Stimulated activated CD8-positive, alpha-beta memory T cell treated with anti-CD3 and anti-CD28 coated beads, Interleukin-12 subunit alpha, Interleukin-12 subunit beta, amount 100 ng/mL, for 24 hours (primary cell): ENCODE results near the gene LRRC43.
"Not testable (repeated sequence)": the region's sequence is repeated elsewhere in the genome, so short reads cannot be mapped to it uniquely, and the experiment has no call there.

Experiments
- DNase-seq: peaks from one replicate; pipeline ENCODE4 v3.0.0-alpha.2; 2020; ENCODE audit errors: extremely low read depth

The LRRC43 gene

DNA sequence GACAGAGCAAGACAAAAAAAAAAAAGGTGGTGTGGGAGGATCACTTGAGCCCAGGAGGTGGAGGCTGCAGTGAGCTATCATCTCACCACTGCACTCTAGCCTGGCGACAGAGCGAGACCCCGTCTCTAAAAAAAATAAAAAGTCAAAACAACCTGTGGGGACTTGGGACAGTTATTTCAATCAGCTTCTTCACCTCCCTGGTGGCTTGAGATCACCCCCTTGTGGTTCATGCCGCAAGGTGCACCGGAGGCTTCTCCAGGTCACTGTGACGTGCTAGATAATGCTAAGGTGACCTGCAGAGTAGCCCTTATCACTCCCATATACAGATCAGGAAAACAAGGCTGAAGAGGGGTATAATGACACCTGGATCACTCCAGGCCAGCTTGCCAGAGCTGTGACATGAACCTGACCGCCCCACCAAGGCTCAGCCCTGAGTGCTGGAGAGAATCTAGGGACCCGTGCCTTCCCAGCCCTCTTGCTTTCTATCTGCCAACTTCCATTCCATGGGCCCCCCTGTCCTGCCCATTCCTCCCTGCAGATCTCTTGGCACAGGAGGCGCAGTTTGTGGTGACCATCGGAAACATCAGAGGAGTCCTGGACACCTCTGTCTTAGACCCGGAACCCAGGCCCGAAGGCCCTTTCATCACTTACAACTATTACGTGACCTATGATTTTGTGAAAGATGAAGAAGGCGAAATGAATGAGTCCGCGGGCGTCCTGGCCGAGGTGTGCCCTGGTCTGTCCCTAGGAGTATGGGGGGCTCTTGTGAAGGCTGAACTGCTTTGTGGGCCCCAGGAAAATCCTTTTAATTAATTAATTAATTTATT is 8.1 kb downstream of the LRRC43 start:
- DNase-seq, result no peak

DNA sequence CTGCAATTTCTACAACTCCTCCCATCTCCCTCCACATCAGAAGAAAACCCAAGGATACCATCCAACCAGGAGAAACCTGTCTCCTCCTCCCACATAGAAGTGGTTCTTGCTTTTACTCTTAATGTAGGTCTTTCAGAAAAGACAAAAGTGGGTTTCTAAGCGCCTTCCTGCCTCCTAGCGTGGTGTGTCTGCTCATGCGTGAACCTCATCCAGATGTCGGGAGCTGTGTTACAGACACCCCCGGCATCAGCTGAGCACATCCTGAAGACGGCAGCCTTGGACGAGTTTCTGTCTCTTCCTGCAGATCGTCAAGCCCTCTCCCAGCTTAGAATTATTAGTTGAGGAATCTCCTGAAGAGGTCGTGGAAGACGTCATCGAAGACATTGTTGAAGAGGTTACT is 9.5 kb downstream of the LRRC43 start:
- DNase-seq, result no peak

DNA sequence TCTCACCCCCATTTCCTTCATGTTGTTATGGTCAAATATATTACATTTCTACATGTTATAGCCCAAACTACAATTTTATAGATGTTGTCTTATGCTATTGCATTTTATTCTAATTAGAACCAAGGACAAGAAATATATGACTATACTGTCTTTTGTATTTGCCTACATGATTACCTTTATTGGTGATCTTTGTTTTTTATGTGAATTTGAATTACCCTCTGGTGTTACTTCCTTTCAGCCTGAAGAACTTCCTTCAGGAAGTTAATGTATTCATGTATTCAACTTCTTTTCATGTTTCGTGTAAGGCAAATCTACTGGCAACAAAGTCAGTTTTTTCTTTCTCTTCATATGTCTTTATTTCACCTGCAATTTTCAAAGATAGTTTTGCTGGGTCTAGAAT is 11.9 kb downstream of the LRRC43 start:
- no peak for DNase-seq

DNA sequence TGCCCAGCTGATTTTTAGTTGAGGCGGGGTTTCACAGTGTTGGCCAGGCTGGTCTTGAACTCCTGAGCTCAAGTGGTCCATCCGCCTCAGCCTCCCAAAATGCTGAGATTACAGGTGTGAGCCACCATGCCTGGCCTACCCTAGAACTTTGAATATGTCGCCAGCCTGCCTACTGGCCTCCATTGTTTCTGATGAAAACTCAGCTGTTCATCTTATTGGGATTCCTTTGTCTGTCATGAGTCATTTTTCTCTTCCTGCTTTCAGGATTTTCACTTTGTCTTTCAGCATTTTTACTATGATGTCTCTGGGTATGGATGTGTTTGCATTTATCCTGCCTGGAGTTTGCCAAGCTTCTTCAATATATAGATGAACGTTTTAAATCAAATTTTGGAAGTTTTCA is 12.5 kb downstream of the LRRC43 start:
- no peak for DNase-seq

DNA sequence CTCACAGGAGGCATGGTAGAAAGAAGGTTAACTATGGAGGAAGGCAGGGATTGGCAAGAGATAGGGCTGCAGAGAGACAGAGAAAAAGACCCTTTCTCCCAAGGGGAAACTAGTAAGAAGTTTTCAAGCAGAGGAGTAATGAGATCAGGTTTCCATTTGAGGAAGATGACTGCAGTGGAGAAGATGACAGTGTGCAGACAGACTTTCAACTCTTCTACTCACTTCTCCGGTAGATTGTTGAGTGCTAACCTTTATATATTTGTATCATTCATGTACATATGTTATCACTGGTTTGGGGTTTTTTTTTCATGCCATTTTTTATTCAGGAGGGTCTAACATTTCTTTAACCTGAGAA is 14.7 kb downstream of the LRRC43 start:
- no peak for DNase-seq

DNA sequence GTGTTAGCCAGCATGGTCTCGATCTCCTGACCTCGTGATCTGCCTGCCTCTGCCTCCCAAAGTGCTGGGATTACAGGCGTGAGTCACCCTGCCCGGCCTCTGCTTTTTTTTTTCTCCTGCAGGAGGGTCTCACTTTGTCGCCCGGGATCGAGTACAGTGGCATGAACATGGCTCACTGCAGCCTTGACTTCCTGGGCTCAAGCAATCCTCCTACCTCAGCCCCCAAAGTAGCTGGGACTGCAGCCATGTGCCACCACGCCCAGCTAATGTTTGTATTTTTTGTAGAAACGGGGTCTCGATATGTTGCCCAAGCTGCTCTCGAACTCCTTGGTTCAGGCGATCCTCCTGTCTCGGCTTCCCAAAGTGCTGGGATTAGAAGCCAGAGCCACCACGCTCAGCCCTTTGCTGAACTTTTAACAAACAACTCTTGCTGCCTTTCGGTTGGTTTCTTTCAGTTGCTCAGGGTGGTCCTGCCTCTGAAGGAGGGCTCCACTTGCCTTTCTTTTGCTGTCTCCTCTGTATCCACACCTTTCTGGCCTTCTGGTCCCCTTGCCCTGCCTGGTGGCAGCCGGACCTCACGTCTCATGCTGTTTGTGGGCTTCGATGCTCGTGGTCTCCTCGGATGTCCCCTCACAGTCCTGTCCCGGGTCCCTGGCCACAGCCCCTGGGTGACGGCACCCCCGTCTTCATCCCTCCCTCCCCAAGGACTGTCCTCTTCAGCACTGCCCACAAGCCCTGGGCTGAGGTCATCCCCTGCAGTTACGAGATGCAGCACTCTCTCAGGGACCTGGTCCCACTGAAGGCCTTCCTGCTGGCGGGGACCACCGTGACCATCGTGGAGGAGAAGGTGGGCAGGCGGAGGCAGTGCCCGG is 16.8 kb downstream of the LRRC43 start:
- no peak for DNase-seq

DNA sequence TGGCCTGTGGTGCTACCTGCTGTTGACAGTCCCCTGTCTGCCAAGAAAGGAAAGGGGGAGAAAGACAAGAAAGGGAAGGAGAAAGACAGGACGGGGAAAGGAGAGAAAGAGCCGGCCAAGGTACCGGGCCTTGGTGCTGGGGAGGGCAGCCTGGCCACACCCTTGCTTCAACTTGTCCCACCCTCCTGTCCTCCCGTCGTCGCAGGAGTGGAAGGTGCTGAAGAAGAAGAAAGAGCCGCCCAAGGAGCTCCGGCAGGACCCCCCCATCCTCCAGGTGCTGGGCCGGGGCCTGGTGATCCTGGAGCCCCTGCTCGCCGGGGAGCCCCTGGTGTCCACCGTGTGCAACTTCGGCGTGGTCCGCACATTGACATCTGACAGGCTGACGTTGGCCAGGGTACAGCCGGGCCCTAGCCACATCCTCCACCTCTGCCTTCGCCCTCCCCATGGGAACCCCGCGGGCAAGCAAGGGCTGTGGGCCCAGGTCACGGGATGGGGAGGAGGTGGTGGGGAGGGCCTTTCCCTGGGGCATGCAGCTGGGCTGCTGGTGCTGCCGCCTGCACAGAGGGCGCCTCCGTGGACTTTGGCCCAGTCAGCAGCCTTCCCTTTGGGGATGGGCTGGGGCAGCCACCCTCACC is 17.7 kb downstream of the LRRC43 start:
- no peak for DNase-seq

DNA sequence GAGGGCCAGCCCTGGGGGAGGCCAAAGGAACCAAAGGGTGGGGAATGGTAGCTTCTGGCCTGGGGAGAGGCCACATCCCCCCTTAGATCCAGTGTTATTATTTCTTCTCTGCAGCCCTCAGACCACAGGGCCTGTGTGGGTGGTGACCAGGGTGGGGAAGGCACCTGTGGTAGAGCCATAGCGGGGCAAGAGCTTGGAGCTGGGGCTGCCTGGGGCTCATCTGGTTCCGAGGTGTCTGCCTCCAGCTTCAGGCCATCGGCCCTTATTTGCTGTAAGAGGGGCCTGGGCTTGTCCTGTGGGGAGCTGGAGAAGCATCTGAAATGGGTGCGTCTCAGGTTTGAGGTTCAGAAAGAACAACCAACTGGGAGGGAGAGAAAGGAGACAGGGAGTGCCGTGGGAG is 18.5 kb downstream of the LRRC43 start:
- no peak for DNase-seq

DNA sequence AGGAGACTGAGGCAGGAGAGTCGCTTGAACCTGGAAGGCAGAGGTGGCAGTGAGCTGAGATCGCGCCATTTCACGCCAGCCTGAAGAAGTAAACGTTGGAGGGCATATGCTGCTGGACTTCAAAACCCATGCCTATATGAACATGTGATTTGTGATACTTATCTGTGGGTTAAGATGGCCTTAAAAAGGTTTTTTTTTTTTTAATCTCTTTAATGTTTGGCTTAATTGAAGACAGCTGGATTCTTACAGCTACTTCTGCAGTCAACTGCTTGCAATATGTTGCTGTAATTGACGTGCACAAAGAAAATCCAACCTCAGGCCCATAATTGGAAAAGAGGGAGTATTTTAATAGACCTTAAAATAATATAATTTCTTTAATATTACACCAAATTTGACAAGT is 19.1 kb downstream of the LRRC43 start:
- no peak for DNase-seq

DNA sequence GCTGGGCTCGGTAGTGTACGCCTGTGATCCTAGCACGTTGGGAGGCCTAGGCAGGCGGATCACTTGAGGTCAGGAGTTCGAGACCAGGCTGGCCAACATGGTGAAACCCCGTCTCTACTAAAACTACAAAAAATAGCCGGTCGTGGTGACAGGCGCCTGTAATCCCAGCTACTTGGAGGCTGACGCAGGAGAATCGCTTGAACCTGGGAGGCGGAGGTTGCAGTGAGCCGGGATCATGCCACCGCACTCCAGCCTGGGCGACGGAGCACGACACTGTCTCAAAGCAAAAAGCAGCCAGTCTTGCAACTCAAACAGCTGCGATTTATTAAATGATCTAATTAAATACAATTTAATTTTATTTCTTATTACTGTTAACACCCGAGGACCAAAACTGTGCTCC is 19.9 kb downstream of the LRRC43 start:
- DNase-seq, result not testable (repeated sequence)

DNA sequence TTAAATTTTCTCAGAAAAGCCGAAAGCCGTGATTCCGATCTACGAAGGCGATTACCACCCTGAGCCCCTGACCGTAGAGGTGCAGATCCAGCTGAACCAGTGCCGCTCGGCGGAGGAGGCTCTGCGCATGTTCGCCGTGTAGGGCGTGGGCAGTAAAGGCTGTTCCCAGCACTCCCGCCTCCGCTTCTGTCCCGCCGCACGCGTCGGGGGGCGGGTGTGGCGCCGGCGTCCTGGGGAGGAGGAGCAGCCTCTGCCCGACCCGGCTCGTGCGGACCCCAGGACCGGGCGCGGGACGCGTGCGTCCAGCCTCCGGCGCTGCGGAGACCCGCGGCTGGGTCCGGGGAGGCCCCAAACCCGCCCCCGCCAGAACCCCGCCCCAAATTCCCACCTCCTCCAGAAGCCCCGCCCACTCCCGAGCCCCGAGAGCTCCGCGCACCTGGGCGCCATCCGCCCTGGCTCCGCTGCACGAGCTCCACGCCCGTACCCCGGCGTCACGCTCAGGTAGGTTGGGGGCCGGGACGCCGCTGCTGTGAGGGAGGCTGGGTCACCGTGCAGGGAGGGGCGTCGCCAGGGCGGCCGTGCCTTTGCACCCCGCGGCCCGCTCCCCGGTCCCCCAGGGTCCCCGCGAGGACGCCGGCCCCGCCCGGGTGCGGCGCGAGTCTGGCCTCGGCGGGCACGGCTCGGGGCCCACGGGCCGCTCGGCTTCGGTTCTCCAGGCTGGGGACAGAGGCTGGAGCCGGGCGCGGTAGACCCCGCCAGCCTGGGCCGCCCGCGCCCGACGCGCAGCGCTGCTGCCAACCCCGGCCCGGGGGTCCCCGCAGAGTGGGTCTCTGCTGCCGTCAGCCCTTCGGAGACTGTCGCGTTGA is 20.6 kb downstream of the LRRC43 start, which contains the start of gene B3GNT4:
B3GNT4 (plus strand) TSS at position 409 of the 866 bp plus-strand sequence. CDS start 910 bp downstream, outside the sequence.
- no peak for DNase-seq

DNA sequence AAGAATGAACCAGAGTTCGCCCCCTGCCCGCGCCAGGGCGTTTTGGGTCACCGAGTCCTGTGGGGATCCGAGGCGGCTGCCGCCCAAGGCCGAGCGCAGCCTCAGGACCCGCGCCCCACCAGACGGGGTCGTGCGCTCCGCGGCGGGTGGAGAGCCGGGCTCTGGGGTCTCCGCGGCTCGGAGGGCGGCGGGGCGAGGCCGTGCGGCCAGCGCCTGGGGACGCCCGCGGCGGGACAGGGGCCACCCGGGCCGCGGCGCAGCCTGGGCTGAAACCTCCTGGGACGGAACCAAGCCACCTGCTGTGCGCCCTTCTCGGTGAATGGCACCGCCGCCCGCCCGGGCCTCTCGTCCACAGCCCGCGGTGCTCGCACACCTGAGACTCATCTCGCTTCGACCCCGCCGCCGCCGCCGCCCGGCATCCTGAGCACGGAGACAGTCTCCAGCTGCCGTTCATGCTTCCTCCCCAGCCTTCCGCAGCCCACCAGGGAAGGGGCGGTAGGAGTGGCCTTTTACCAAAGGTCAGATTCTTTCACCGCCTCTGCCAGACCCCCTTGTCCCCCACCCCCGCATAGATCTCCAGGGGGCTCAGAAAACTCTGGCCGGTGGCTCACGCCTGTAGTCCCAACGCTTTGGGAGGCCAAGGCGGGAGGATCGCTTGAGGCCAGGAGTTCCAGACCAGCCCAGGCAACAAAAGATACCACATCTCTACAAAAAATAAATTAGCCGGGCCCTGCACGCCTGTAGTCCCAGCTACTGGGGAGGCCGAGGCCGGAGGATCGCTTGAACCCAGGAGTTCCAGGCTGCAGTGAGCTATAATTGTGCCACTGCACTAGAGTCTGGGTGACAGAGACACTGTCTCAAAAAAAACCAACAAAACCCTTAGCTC is 21.5 kb downstream of the LRRC43 start:
- DNase-seq, result no peak

DNA sequence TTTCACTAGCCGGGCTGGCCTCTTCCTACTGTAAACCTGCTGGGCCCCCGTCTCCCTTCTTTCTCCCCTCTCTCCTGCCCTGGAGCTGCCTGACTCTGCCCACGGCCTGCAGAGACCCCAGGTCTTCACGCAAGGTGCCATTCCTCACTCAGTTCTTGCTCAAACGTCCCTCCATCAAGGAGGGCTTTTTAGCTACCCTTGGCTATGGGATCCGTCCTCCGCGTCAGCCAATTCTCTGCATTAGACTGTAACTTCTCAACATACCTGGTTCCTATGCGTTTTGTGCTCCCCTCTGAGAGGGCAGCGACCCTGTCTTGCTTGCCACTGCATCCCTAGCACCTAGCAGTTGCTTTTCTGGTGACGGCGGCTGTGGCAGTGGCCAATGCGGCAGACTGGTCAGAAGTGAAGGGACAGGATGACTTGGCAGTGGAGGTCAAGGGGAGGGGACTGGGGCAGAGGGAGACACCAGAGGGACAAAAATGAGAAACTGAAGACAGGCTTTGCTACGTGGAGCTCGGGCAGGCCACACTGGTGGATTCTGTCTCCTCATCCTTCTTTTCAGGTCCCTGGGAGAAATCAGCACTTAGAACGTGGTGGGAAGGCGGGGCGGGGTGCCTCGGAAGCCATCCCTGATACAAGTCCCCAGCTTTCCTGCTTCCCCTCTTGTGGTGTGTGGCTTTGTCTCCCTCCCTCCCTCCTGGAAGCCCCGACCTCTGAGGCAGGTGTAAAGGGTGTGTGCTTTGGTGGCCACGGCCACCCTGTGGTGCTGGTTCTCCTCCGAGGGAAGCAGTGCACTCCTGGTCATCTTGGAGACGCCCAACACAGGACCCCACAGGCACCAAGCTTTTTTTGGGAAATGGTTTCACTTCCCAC is 22.4 kb downstream of the LRRC43 start:
- no peak for DNase-seq

DNA sequence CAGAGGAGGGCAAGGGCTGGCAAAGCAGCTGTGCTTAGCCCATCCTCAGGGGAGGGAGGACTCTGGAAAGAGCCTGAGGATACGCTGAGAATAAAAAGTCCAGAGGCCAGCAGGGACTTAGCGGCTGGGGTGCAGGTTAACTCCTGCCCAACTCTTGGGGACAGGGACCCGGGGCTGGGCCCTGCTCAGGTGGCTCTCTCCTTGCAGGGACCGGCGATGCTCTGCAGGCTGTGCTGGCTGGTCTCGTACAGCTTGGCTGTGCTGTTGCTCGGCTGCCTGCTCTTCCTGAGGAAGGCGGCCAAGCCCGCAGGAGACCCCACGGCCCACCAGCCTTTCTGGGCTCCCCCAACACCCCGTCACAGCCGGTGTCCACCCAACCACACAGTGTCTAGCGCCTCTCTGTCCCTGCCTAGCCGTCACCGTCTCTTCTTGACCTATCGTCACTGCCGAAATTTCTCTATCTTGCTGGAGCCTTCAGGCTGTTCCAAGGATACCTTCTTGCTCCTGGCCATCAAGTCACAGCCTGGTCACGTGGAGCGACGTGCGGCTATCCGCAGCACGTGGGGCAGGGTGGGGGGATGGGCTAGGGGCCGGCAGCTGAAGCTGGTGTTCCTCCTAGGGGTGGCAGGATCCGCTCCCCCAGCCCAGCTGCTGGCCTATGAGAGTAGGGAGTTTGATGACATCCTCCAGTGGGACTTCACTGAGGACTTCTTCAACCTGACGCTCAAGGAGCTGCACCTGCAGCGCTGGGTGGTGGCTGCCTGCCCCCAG is 23.4 kb downstream of the LRRC43 start:
- DNase-seq, result no peak

DNA sequence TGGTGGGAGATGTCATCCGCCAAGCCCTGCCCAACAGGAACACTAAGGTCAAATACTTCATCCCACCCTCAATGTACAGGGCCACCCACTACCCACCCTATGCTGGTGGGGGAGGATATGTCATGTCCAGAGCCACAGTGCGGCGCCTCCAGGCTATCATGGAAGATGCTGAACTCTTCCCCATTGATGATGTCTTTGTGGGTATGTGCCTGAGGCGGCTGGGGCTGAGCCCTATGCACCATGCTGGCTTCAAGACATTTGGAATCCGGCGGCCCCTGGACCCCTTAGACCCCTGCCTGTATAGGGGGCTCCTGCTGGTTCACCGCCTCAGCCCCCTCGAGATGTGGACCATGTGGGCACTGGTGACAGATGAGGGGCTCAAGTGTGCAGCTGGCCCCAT is 24.1 kb downstream of the LRRC43 start:
- no peak for DNase-seq

DNA sequence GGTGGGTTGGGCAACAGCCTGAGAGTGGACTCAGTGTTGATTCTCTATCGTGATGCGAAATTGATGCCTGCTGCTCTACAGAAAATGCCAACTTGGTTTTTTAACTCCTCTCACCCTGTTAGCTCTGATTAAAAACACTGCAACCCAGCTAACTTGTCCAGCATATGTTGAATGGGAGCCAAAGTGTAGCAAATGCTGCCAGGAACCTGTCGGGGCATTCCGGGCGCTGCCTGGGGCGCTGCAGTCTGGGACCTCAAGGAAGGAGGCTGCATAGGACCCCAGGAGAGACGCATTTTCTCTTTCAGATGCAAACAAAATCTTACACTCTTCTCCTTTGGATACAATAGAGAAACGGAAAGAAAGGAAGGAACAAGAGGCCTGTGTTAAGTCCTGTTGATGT is 24.5 kb downstream of the LRRC43 start:
- DNase-seq, result no peak

DNA sequence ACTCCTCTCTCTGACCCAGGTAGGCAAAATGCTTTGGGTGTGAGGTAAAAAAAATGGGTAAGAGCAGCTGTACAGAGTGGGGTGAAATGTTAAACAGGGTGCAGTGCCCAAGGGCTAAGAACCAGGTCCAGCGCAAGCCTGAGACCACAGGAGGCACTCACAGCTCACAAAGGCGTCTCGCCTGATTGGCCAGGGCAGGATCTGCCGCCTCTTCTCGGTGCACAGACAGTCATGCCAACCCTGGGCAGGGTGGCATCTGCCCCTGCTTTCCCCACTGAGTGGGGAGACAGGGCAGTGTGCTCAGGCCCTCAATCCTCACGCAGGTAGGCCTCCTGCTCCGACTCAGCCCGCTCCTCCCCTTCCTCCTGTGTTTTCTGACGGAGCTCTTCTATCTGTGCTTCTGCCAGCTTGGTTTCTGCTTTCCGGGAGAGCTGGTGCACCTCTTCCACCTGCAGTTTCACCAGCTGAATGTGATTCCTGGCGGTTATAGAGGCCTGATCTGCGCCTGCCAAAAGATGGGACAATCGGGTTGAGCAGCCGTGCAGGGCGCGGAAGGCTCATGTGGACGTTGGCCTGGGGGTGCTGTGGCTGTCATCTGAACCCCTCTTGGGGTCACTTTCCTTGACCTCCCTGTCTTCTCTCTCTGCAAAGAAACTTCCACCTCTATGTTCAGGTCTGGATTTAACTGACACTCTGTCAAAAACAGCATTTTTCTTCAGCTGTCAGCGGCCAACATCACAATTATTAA is 25.3 kb downstream of the LRRC43 start:
- no peak for DNase-seq

DNA sequence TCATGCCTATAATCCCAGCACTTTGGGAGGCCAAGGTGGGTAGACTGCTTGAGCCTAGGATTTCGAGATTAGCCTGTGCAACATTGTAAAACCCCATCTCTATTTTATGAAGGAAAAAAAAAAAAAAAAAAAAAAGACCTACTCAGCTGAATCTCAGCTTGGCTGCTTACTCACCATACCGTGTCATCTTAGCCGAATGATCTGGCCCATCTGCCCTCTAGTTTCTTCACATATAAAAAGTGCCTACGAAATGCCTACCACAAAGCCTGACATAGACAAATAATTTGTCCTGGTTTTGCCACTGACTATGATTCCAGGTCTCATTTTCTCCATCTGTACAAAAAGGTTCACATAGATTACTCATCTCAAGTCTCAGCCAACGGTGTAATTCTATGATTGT is 32.8 kb downstream of the LRRC43 start:
- DNase-seq, result no peak
